NCI-H446 treated with DMSO at 0.1 percent for 48 hours (cell line): ENCODE measurements around the gene CCT3.
"Not testable (repeated sequence)": the region's sequence is repeated elsewhere in the genome, so short reads cannot be mapped to it uniquely, and the experiment has no call there.

Source experiments
- DNase-seq: peaks from one replicate; lab custom pipeline; 2025; lab: John Stamatoyannopoulos, UW

Gene CCT3

GRCh38 chr1:156368889-156369684 lies 31.0 kb upstream of the CCT3 start, which contains the start of gene RHBG:
Gene RHBG, plus strand, starts transcription at chr1:156369211. Its CDS starts 39 bp downstream, at chr1:156369250.
- DNase-seq: no peak

GRCh38 chr1:156368157-156368658 lies 30.1 kb upstream of the CCT3 start:
- DNase-seq: no peak

GRCh38 chr1:156367383-156368156 lies 29.5 kb upstream of the CCT3 start:
- no peak for DNase-seq

DNA sequence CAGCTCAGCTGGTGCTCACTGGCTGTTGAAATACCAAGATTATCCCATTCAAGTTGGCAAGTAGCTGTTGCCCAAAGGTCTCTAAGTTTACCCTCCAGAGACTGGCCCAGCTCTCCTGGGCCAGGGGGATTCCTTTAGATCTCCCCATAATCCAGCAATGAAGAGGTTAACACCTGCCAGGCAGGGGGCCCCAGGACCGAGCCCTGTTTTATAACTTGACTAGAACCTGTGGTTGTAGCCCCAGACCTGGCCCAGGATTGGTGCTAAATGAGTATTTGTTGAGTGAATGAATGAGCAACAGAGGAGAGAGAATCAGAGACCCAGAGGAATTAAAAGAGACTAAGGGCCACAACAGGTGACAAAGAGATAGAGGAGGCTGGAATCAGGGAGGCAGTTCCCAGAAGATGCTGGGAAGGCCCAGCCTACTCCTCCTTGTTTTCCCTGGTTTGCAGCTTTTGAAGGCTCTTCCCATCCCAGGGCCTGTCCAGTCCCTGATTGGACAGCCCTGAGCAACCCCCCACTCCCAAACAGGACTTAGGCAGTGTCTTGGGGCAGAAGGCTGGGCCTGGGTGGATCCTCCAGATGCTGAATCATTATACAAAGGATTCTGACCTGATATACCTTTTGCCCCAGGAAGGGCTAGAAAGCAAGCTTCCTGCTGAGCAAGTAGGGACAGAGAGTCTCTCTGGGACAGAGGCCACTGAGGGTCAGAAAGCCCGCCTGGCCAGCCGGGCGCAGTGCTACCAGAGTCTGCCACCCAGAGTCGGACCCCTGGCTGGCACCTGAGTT lies 28.5 kb upstream of the CCT3 start:
- DNase-seq: no peak

GRCh38 chr1:156365754-156366153 lies 27.7 kb upstream of the CCT3 start:
- DNase-seq: no peak

- no peak for DNase-seq
Observed at GRCh38 chr1:156360534-156360933, 22.4 kb upstream of the CCT3 start.

DNA sequence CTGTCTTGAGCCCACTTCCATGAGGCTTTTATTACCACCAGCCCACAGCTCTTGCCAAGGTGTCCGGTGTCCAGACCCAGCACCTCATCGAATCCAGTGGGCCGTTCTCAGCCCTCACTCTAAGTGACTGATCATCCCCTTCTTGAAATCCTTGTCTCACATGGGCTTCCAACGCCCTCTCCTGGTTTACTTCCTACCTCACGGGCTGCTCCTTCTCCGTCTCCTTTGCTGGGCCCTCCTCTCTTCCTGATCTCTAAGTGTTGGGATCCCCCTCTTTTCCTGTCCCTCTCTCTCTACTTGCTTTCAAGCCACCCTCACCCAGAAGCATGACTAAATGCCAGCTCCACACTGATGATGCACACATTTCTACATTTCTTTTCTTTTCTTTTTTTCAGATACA lies 21.9 kb upstream of the CCT3 start:
- no peak for DNase-seq

GRCh38 chr1:156359249-156359648 lies 21.2 kb upstream of the CCT3 start:
- no peak for DNase-seq

- no peak for DNase-seq
Observed at GRCh38 chr1:156358641-156359040, 20.5 kb upstream of the CCT3 start.

DNA sequence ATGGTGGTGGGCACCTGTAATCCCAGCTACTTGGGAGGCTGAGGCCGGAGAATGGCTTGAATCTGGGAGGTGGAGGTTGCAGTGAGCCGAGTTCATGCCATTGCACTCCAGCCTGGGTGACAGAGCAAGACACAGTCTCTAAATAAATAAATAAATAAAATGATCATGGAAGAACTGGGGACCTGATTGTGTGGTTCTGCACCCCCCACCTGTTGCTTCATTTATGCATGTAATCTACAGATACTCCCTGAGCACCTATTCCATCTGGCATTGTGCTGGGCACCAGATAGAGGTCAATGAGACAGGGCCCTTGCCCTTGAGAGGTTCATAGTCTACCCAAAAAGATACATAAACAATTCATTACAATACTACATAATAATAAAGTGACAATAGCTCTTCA lies 19.9 kb upstream of the CCT3 start:
- no peak for DNase-seq

- no peak for DNase-seq
Observed at GRCh38 chr1:156356875-156357534, 18.9 kb upstream of the CCT3 start.

GRCh38 chr1:156356262-156356874 lies 18.3 kb upstream of the CCT3 start:
- DNase-seq: no peak

- not testable (repeated sequence) for DNase-seq
Observed at GRCh38 chr1:156352481-156352880, 14.4 kb upstream of the CCT3 start.

DNA sequence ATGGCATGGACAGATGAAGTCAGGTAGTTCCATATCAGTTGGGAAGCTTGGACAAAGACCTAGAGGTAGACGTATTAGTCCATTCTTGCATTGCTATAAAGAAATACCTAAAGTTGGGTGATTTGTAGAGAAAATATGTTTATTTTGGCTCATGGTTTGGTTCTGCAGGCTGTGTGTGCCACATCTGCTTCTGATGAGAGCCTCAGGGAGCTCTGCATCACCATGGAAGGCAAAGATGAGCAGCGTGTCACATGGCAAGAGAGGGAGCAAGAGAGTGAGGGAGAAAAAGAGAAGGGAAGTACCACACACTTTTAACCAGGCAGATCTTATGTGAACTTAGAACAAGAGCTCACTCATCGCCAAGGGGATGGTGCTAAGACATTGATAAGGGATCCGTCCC lies 9.2 kb upstream of the CCT3 start:
- no peak for DNase-seq

GRCh38 chr1:156346636-156347035 lies 8.5 kb upstream of the CCT3 start:
- no peak for DNase-seq

- not testable (repeated sequence) for DNase-seq
Observed at GRCh38 chr1:156346035-156346434, 7.9 kb upstream of the CCT3 start.

GRCh38 chr1:156344409-156344808 lies 6.3 kb upstream of the CCT3 start:
- no peak for DNase-seq

GRCh38 chr1:156342166-156342955 lies 4.3 kb upstream of the CCT3 start:
- no peak for DNase-seq

DNA sequence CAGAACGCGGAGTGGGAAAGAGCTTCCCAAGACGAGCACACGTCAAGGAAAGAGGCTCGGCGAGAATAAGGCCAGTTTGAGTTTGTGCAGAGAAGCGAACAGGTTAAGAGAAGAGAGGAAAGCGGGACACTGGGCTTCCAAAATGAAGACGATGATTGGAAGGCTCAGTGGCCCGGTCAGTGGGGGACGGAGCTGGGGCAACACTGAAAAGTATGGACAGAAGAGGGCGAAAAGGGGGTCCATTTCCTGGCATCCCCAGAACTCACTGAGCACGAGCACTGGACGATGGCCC lies 258 bp downstream of the CCT3 start:
- DNase-seq: no peak

GRCh38 chr1:156337052-156337887 lies 822 bp downstream of the CCT3 start:
- no peak for DNase-seq
